ENCODE results near the gene ZNF358. TPM values are rescaled to one million over a fixed set of nuclear protein-coding genes. Genes with fewer than 3 reads are reported as not detected.

The ZNF358 gene
- 78.0 and 86.1 TPM in 2 replicates for total RNA-seq
- long read RNA-seq, partial matches to known transcripts = 0 of 4 reads
- long read RNA-seq, other reads (novel, unspliced or antisense) = 4 of 4 reads

DNA sequence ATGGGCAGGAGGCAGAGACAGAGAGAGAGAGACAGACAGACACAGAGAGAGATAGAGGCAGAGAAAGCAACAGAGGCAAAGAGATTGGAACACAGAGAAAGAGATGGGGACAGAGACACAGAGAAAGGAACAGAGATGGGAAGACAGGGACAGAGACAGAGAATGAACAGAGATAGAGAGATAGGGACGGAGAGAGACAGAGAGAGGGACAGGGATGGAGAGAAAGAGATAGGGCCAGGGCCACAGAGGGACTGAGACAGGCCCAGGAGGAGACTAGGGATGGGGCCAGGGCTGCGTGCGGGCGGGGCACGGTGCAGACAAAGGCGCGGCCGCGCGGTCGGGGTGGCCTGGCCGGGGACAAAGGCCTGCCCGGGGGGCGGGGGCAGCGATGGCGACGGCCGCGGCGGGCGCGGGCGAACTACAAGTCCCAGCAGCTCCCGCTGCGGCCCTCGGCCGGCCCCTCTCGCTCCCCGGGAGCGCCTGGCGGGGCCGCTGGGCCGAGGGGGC lies at the start of gene ZNF358:
Gene ZNF358, plus strand, starts transcription at position 459 of the 507 bp plus-strand sequence. CDS start 3,140 bp downstream, outside the sequence.
- TF ChIP-seq, protein P1, sequence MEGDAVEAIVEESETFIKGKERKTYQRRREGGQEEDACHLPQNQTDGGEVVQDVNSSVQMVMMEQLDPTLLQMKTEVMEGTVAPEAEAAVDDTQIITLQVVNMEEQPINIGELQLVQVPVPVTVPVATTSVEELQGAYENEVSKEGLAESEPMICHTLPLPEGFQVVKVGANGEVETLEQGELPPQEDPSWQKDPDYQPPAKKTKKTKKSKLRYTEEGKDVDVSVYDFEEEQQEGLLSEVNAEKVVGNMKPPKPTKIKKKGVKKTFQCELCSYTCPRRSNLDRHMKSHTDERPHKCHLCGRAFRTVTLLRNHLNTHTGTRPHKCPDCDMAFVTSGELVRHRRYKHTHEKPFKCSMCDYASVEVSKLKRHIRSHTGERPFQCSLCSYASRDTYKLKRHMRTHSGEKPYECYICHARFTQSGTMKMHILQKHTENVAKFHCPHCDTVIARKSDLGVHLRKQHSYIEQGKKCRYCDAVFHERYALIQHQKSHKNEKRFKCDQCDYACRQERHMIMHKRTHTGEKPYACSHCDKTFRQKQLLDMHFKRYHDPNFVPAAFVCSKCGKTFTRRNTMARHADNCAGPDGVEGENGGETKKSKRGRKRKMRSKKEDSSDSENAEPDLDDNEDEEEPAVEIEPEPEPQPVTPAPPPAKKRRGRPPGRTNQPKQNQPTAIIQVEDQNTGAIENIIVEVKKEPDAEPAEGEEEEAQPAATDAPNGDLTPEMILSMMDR (IDR thresholded peaks at IDR 0.05; ENCODE audit: unreplicated experiment) = no peak
- DNase-seq (ENCODE audit: low spot score, unreplicated experiment) = peak; percentile 63
- Mint-ChIP-seq H3K36me3 (ENCODE audit: insufficient read depth) (peaks cover 9% of the 10 kb centered on the region), H3K4me1 (ENCODE audit: low read depth) (peaks cover 15% of the 10 kb centered on the region), H3K27ac (peak within 1 kb of the TSS; percentile 99), H3K4me3 (ENCODE audit: low read depth) (peak within 1 kb of the TSS; percentile 90), H3K9me3 (ENCODE audit: low read depth) (no peaks in the 10 kb centered on the region), H3K27me3 (no peaks in the 10 kb centered on the region)

DNA sequence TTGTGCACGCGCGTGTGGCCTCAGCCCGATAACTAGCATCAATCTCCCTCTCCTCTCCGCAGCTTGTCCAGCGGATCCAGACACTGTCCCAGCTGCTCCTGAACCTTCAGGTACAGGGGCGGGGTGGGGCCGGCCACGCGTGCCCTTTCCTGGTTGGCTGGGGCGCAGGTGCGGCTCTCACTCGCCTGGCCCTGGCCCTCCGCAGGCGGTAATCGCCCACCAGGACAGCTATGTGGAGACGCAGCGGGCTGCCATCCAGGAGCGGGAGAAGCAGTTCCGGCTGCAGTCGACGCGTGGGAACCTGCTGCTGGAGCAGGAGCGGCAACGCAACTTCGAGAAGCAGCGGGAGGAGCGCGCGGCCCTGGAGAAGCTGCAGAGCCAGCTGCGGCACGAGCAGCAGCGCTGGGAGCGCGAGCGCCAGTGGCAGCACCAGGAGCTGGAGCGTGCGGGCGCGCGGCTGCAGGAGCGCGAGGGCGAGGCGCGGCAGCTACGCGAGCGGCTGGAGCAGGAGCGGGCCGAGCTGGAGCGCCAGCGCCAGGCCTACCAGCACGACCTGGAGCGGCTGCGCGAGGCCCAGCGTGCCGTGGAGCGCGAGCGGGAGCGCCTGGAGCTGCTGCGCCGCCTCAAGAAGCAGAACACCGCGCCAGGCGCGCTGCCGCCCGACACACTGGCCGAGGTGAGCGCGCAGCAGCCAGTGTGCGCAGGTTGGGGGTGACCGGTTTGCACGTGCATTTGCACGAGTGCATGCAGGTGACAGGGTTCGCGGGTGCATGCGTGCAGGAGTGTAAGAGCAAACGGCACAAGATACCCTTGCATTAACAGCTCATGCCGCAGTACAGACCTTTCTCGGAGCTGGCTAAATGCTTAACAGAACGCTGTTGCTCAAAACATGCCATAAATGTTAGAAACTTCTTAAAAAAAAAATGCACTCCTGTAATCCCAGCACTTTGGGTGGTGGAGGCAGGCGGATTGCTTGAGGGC lies 48.6 kb upstream of the ZNF358 start:
- Mint-ChIP-seq H3K4me3 (ENCODE audit: low read depth) (no peak overlapping the region), H3K27ac (no peak overlapping the region), H3K27me3 (no peaks in the 10 kb centered on the region), H3K9me3 (ENCODE audit: low read depth) (no peaks in the 10 kb centered on the region), H3K4me1 (ENCODE audit: low read depth) (no peaks in the 10 kb centered on the region), H3K36me3 (ENCODE audit: insufficient read depth) (peaks cover 6% of the 10 kb centered on the region)
- TF ChIP-seq, protein P1 (IDR thresholded peaks at IDR 0.05; ENCODE audit: unreplicated experiment) = no peak
- DNase-seq (ENCODE audit: low spot score, unreplicated experiment) = no peak

DNA sequence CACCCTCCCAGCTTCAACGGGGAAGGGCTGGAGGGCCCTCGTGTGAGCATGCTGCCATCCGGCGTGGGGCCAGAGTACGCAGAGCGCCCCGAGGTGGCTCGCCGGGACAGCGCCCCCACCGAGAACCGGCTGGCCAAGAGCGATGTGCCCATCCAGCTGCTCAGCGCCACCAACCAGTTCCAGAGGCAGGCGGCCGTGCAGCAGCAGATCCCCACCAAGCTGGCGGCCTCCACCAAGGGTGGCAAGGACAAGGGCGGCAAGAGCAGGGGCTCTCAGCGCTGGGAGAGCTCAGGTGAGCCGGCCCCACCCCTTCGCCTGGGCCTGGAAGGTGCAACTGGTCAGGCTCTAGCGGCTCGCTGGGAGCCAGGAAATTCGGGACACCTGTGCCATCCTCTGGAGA lies 47.1 kb upstream of the ZNF358 start:
- DNase-seq (ENCODE audit: low spot score, unreplicated experiment) = no peak
- H3K4me3 Mint-ChIP-seq (ENCODE audit: low read depth) = no peak overlapping the region
- no peak overlapping the region for H3K27ac Mint-ChIP-seq
- no peaks in the 10 kb centered on the region for H3K4me1 Mint-ChIP-seq (ENCODE audit: low read depth)
- H3K9me3 Mint-ChIP-seq (ENCODE audit: low read depth) = no peaks in the 10 kb centered on the region
- peaks cover 7% of the 10 kb centered on the region for H3K36me3 Mint-ChIP-seq (ENCODE audit: insufficient read depth)
- TF ChIP-seq, protein P1 (IDR thresholded peaks at IDR 0.05; ENCODE audit: unreplicated experiment) = no peak
- H3K27me3 Mint-ChIP-seq = no peaks in the 10 kb centered on the region

DNA sequence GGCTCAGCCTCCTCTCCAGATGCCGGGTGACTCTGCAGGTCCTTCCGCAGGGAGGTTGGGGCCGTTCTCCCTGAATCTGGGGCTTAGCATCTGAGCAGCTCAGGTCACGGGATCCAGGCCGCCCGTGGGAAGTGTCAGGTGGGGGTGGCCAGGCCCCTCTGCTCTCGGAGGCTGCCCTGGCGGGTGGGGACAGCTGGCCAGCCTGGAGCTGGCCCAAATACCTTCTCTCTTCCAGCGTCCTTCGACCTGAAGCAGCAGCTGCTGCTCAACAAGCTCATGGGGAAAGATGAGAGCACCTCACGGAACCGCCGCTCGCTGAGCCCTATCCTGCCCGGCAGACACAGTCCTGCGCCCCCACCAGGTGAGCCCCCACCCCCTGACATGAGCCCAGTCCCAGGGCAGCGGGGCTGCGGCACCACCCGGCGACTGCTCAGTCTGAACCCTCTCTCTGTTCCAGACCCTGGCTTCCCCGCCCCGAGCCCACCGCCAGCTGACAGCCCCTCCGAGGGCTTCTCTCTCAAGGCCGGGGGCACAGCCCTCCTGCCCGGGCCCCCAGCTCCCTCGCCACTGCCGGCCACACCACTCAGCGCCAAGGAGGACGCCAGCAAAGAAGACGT lies 46.1 kb upstream of the ZNF358 start:
- Mint-ChIP-seq H3K4me1 (ENCODE audit: low read depth) (no peaks in the 10 kb centered on the region), H3K9me3 (ENCODE audit: low read depth) (no peaks in the 10 kb centered on the region), H3K4me3 (ENCODE audit: low read depth) (no peak overlapping the region), H3K27ac (no peak overlapping the region), H3K27me3 (no peaks in the 10 kb centered on the region), H3K36me3 (ENCODE audit: insufficient read depth) (peaks cover 7% of the 10 kb centered on the region)
- TF ChIP-seq, protein P1 (IDR thresholded peaks at IDR 0.05; ENCODE audit: unreplicated experiment) = no peak
- DNase-seq (ENCODE audit: low spot score, unreplicated experiment) = no peak

Data from progenitor cell of endocrine pancreas (in vitro differentiated cells).